WTC11 (cell line): ENCODE measurements around the gene C7. TPM values are rescaled to one million over a fixed set of nuclear protein-coding genes. Genes with fewer than 3 reads are reported as not detected.
"Not testable (repeated sequence)": the region's sequence is repeated elsewhere in the genome, so short reads cannot be mapped to it uniquely, and the experiment has no call there.

Source experiments
- ATAC-seq: fragments of 200-7000 bp; cut with Tn5 transposase; 2 replicates; pipeline ENCODE4 v1.10.0; 2021; ENCODE audit warnings: mild to moderate bottlenecking, moderate library complexity
- CTCF ChIA-PET: fragments of 300-600 bp; sonication (Branson Sonifier 250); formaldehyde crosslinking; loops from one replicate; lab custom pipeline; 2021; ENCODE audit warnings: antibody characterized with exemption; lab: Charles Lee
- POLR2A ChIA-PET: fragments of 350-600 bp; sonication (Branson Sonifier 250); formaldehyde crosslinking; loops from one replicate; lab custom pipeline; 2021; ENCODE audit warnings: antibody characterized with exemption; lab: Charles Lee
- DNase-seq: peaks from one replicate; pipeline ENCODE4 v3.0.0; 2021; ENCODE audit warnings: low spot score
- H3K27ac Mint-ChIP-seq: 2 replicates; pipeline ENCODE4 v1.8.0; 2021; ENCODE audit warnings: mixed read lengths
- H3K27me3 Mint-ChIP-seq: 2 replicates; pipeline ENCODE4 v1.8.0; 2021; ENCODE audit warnings: low read depth, mild to moderate bottlenecking, moderate library complexity, mixed read lengths
- H3K36me3 Mint-ChIP-seq: 2 replicates; pipeline ENCODE4 v1.8.0; 2021; ENCODE audit warnings: mixed read lengths
- H3K4me1 Mint-ChIP-seq: 2 replicates; pipeline ENCODE4 v1.8.0; 2022; ENCODE audit warnings: mixed read lengths
- H3K4me3 Mint-ChIP-seq: 2 replicates; pipeline ENCODE4 v1.8.0; 2021; ENCODE audit warnings: mild to moderate bottlenecking, moderate library complexity, mixed read lengths
- H3K9me3 Mint-ChIP-seq: 2 replicates; pipeline ENCODE4 v1.8.0; 2021; ENCODE audit warnings: mixed read lengths
- ATF3 ChIP-seq: sonication (generic); formaldehyde crosslinking; conservative IDR thresholded peaks from 2 replicates; pipeline ENCODE4 v1.8.1; 2022; ENCODE audit warnings: mild to moderate bottlenecking, missing genetic modification reagents
- CDX4 ChIP-seq: fragments of 250-450 bp; sonication (Bioruptor Pico); IDR thresholded peaks from 2 replicates; pipeline ENCODE4 v1.9.0; 2021; ENCODE audit warnings: moderate library complexity, mild to moderate bottlenecking, inconsistent platforms, borderline replicate concordance
- CREM ChIP-seq: sonication (generic); formaldehyde crosslinking; IDR thresholded peaks from 2 replicates; pipeline ENCODE4 v1.8.1; 2022; ENCODE audit warnings: mild to moderate bottlenecking, missing genetic modification reagents, moderate library complexity
- CTCF ChIP-seq: fragments of 200-600 bp; IDR thresholded peaks from 2 replicates; pipeline ENCODE4 v1.8.0; 2022; ENCODE audit warnings: antibody characterized with exemption
- GABPB1 ChIP-seq: sonication (generic); formaldehyde crosslinking; IDR thresholded peaks from 2 replicates; pipeline ENCODE4 v1.8.1; 2023; ENCODE audit warnings: mild to moderate bottlenecking, missing genetic modification reagents
- GTF2I ChIP-seq: fragments of 250-450 bp; sonication (Bioruptor Pico); conservative IDR thresholded peaks from 2 replicates; pipeline ENCODE4 v1.4.0; 2021; ENCODE audit warnings: mild to moderate bottlenecking
- HMGXB4 ChIP-seq: sonication (generic); formaldehyde crosslinking; IDR thresholded peaks from 2 replicates; pipeline ENCODE4 v1.8.1; 2023; ENCODE audit warnings: mild to moderate bottlenecking, moderate library complexity, missing genetic modification reagents
- MXD4 ChIP-seq: fragments of 250-450 bp; sonication (Bioruptor Pico); IDR thresholded peaks from 2 replicates; pipeline ENCODE4 v1.8.0; 2021; ENCODE audit warnings: mild to moderate bottlenecking, moderate library complexity, borderline replicate concordance
- NFYB ChIP-seq: sonication (generic); formaldehyde crosslinking; conservative IDR thresholded peaks from 2 replicates; pipeline ENCODE4 v1.8.0; 2022; ENCODE audit warnings: low read depth, missing genetic modification reagents
- NR2C2 ChIP-seq: sonication (generic); formaldehyde crosslinking; IDR thresholded peaks from 2 replicates; pipeline ENCODE4 v1.8.0; 2022; ENCODE audit warnings: mild to moderate bottlenecking, missing genetic modification reagents
- OVOL2 ChIP-seq: fragments of 250-450 bp; sonication (Bioruptor Pico); IDR thresholded peaks from 2 replicates; pipeline ENCODE4 v1.9.0; 2021; ENCODE audit warnings: mild to moderate bottlenecking, borderline replicate concordance
- RORB ChIP-seq: fragments of 250-450 bp; sonication (Bioruptor Pico); IDR thresholded peaks from 2 replicates; pipeline ENCODE4 v1.9.0; 2021; ENCODE audit warnings: mild to moderate bottlenecking
- SMAD4 ChIP-seq: sonication (generic); formaldehyde crosslinking; IDR thresholded peaks from 2 replicates; pipeline ENCODE4 v1.8.0; 2022; ENCODE audit warnings: mild to moderate bottlenecking, missing genetic modification reagents
- SOX15 ChIP-seq: fragments of 250-450 bp; sonication (Bioruptor Pico); IDR thresholded peaks from 2 replicates; pipeline ENCODE4 v1.9.0; 2021; ENCODE audit warnings: mild to moderate bottlenecking
- ZMAT4 ChIP-seq: fragments of 250-450 bp; sonication (Bioruptor Pico); IDR thresholded peaks from 2 replicates; pipeline ENCODE4 v1.9.0; 2021; ENCODE audit warnings: mild to moderate bottlenecking
- ZNF232 ChIP-seq: sonication (generic); formaldehyde crosslinking; IDR thresholded peaks from 2 replicates; pipeline ENCODE4 v1.8.0; 2022; ENCODE audit warnings: mild to moderate bottlenecking, missing genetic modification reagents
- ZNF263 ChIP-seq: sonication (generic); formaldehyde crosslinking; IDR thresholded peaks from 2 replicates; pipeline ENCODE4 v1.8.1; 2022; ENCODE audit warnings: low read depth, mild to moderate bottlenecking, moderate library complexity, missing genetic modification reagents
- ZNF425 ChIP-seq: fragments of 250-450 bp; sonication (Bioruptor Pico); conservative IDR thresholded peaks from 2 replicates; pipeline ENCODE4 v1.9.0; 2021; ENCODE audit warnings: mild to moderate bottlenecking
- total RNA-seq: library from RNA; stranded (reverse); gene quantifications from 3 replicates; pipeline ENCODE4 v1.2.3, GENCODE V29; 2021

The C7 gene
- total RNA-seq, 1 experiment from 2014 or later: 4.5 TPM

- TF ChIP-seq SMAD4 (CRISPR knock-in tag) (no peak), HMGXB4 (CRISPR knock-in tag) (no peak), CREM (CRISPR knock-in tag) (no peak), GTF2I (no peak), GABPB1 (CRISPR knock-in tag) (no peak), ZNF425 (CRISPR knock-in tag) (no peak), NFYB (CRISPR knock-in tag) (no peak), CTCF (no peak), ATF3 (CRISPR knock-in tag) (no peak), ZNF263 (CRISPR knock-in tag) (no peak), NR2C2 (CRISPR knock-in tag) (no peak), MXD4 (CRISPR knock-in tag) (no peak), RORB (CRISPR knock-in tag) (no peak), CDX4 (CRISPR knock-in tag) (no peak), ZMAT4 (CRISPR knock-in tag) (no peak), SOX15 (CRISPR knock-in tag) (no peak), ZNF232 (no peak), OVOL2 (CRISPR knock-in tag) (no peak)
- H3K36me3 Mint-ChIP-seq: peaks cover 18% of the 10 kb centered on the region
- peaks cover 24% of the 10 kb centered on the region for H3K9me3 Mint-ChIP-seq
- DNase-seq (no peak), ATAC-seq (no peak)
- POLR2A ChIA-PET: no interaction called here
- H3K4me1 Mint-ChIP-seq: no peaks in the 10 kb centered on the region
- H3K4me3 Mint-ChIP-seq: no peak overlapping the region
- peaks cover 4% of the 10 kb centered on the region; the same call in 1 of the 2 replicates for H3K27me3 Mint-ChIP-seq
- no peak overlapping the region for H3K27ac Mint-ChIP-seq
- CTCF ChIA-PET: interaction anchor here (1.0 kb wide), 1 partner anchor 18 kb away, joined by 3 read pairs; no protein-coding TSS in a partner anchor
Measured at GRCh38 chr5:40860711-40861110, 48.6 kb upstream of the C7 start.

- DNase-seq, H3K4me1 Mint-ChIP-seq, H3K27ac Mint-ChIP-seq, CTCF ChIA-PET, H3K4me3 Mint-ChIP-seq, POLR2A ChIA-PET, ATAC-seq, H3K27me3 Mint-ChIP-seq: not testable (repeated sequence)
- Mint-ChIP-seq H3K36me3 (peaks cover 19% of the 10 kb centered on the region), H3K9me3 (peaks cover 28% of the 10 kb centered on the region)
Measured at GRCh38 chr5:40865004-40865403, 44.3 kb upstream of the C7 start.
